ENCODE results near the gene BIRC5.
A peak's percentile ranks its signal among the peaks of the same experiment; 100 is the strongest.

BIRC5 gene

GRCh38 chr17:78184351-78184750, 29.7 kb upstream of the BIRC5 start:
- DNase-seq: no peak

- DNase-seq: no peak
These were observed 29.2 kb upstream of the BIRC5 start for GRCh38 chr17:78184868-78185267.

DNA sequence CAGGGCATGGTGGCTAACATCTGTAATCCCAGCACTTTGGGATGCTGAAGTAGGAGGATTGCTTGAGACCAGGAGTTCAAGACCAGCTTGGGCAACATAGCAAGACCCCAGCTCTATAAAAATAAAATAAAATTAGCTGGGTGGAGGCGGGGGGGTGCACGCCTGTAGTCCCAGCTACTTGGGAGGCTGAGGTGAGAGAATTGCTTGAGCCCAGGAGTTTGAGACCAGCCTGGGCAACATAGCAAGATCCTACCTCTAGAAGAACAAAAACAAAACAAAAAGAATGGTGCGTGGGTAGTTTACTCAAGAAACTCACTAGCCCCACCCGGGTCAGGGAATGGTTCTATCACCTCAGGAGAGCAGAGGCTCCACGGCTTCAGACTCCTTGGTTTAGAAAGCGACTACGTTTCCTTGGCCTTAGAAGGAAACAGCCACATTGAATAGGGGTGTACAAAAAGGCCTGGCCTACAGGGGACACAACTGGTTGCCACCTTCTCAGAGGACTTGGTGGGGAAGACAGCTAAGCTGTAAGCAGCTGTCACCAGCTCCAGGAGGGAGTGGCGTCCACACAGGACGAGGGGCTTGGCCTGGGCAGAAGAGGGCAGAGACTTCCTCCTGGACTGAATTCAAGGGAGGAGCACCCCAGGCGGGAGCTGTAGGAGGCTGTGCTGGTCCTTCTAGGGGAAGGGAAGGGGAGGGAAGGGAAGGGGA, 27.9 kb upstream of the BIRC5 start:
- no peak for DNase-seq

- DNase-seq: peak; percentile 83
These were observed 27.1 kb upstream of the BIRC5 start, which contains the start of the genes AFMID and TK1 for GRCh38 chr17:78186692-78187595. AFMID (plus strand) TSS chr17:78187362; CDS start chr17:78187371, 9 bp downstream. TK1 (minus strand) TSS chr17:78187052; CDS start chr17:78186994, 58 bp downstream.

DNA sequence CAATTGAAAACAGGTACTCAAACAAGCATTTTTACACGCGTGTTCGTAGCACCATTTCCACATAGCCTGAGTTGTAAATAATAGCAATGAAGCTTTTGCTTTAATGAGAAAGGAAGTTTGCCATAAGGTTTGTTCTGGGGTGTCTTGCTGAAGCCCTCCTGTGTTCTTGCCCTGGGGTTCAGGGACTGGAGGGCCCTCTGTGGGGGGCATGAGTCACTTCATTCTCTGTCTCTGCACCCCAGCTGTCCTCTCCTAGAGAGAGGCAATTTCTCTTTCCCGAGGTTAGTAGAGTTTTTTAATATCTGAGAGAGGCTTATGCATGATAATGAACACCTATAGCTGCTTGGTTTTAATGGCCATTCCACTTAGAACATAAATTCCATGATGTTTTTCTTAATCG, 17.3 kb upstream of the BIRC5 start:
- DNase-seq: no peak

DNA sequence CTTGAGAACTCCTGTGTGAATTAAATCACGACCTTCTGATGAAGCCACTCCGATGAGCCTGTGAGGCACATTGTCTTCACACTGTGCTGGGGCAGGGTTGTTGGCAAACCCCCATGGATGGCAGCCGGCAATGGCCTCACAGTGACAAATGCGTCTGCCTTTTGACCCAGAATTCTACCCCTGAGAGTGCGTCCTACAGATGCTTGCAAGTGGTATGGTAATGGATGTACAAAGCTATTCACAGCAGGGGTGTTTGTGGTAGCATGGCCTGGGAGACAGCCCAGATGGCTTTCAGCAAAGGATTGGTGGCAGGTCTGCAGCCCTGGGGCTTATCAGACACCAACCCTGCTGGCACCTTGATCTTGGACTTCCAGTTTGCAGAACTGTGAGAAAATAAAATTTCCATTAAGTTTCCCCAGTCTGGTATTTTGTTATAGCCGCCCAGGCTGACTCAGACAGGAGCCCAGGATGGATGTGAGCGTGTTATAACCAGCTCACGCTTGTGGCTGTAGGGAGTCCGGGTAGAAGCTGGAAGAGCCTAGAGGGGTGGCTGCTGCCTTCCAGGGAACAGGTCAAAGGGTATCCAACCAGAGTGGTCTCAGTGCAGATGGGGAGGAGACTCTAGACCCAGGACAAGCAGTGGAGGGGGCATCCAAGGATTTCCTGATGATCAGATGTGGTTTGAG, 16.8 kb upstream of the BIRC5 start:
- no peak for DNase-seq

GRCh38 chr17:78200451-78200850, 13.6 kb upstream of the BIRC5 start:
- DNase-seq: no peak

GRCh38 chr17:78202666-78203065, 11.4 kb upstream of the BIRC5 start:
- no peak for DNase-seq

DNA sequence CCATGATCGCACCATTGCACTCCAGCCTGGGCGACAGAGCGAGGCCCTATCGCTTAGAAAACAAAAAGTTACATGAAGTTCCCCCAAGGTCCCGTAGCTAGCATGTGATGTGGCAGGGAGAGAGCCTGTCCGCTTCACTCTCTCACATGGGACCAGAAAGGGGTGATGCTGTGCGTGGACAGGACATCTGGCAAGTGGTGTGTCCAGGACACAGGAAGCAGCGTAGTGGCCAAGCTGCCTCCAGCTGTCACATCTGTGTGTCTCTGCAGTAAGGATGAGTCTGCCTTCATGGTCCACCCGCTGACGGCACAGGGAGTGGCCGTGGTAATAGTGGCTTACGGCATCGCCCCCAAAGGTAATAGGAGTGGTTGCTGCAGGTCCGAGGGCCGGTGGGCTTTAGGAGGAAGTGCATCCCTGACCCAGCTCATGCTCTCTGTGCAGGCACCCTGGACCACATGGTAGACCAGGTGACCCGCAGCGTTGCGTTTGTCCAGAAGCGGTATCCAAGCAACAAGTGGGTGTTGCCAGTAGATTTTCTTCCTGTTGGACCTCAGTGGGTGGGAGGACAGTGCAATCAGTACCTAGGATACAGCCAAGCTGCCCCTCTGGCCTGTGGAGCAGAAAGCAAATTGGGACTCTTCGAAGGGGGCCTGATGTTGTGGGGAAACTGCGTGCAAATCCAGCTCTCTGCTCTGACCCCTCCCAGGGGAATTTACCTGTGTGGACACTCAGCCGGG, 9.5 kb upstream of the BIRC5 start:
- no peak for DNase-seq

- no peak for DNase-seq
These were observed 8.8 kb upstream of the BIRC5 start for GRCh38 chr17:78205124-78205775.

DNA sequence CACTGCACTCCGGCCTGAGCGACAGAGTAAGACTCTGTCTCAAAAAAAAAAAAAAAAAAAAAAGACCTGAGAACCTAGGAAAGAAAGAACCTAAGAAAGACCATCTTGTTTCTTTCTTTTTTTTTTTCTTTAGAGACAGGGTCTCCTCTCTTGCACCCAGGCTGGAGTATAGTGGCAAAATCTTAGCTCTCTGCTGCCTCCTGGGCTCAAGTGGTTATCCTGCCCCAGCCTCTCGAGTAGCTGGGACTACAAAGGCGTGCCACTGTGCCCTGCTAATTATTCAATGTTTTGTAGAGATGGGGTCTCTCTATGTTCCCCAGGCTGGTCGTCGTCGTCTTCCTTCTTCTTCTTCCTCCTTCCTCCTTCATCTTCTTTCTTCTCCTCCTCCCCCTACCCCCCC, 7.8 kb upstream of the BIRC5 start:
- no peak for DNase-seq

GRCh38 chr17:78208486-78208885, 5.6 kb upstream of the BIRC5 start:
- no peak for DNase-seq

GRCh38 chr17:78210111-78210510, 3.9 kb upstream of the BIRC5 start:
- DNase-seq: no peak

DNA sequence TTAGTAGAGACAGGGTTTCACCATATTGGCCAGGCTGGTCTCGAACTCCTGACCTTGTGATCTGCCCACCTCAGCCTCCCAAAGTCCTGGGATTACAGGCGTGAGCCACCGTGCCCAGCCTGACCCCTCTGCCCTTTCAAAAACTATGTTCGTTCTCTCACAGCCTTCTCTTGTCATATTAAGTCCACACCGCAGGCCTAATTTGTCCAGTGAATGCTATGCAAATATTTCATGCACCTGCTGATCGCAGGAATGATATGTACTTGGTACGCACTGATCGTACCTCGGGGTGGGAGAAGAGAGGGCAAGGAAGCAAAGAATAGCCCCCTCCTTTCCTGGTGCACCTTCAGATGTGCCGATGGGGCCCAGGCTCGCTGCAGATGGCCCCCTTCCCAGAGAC, 3.0 kb upstream of the BIRC5 start:
- no peak for DNase-seq

DNA sequence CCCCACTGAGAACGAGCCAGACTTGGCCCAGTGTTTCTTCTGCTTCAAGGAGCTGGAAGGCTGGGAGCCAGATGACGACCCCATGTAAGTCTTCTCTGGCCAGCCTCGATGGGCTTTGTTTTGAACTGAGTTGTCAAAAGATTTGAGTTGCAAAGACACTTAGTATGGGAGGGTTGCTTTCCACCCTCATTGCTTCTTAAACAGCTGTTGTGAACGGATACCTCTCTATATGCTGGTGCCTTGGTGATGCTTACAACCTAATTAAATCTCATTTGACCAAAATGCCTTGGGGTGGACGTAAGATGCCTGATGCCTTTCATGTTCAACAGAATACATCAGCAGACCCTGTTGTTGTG, 631 bp downstream of the BIRC5 start:
- no peak for DNase-seq

GRCh38 chr17:78219396-78220150, 5.5 kb downstream of the BIRC5 start:
- no peak for DNase-seq

GRCh38 chr17:78223061-78223460, 9.0 kb downstream of the BIRC5 start:
- no peak for DNase-seq

DNA sequence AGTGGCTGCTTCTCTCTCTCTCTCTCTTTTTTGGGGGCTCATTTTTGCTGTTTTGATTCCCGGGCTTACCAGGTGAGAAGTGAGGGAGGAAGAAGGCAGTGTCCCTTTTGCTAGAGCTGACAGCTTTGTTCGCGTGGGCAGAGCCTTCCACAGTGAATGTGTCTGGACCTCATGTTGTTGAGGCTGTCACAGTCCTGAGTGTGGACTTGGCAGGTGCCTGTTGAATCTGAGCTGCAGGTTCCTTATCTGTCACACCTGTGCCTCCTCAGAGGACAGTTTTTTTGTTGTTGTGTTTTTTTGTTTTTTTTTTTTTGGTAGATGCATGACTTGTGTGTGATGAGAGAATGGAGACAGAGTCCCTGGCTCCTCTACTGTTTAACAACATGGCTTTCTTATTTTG, 9.7 kb downstream of the BIRC5 start:
- no peak for DNase-seq

DNA sequence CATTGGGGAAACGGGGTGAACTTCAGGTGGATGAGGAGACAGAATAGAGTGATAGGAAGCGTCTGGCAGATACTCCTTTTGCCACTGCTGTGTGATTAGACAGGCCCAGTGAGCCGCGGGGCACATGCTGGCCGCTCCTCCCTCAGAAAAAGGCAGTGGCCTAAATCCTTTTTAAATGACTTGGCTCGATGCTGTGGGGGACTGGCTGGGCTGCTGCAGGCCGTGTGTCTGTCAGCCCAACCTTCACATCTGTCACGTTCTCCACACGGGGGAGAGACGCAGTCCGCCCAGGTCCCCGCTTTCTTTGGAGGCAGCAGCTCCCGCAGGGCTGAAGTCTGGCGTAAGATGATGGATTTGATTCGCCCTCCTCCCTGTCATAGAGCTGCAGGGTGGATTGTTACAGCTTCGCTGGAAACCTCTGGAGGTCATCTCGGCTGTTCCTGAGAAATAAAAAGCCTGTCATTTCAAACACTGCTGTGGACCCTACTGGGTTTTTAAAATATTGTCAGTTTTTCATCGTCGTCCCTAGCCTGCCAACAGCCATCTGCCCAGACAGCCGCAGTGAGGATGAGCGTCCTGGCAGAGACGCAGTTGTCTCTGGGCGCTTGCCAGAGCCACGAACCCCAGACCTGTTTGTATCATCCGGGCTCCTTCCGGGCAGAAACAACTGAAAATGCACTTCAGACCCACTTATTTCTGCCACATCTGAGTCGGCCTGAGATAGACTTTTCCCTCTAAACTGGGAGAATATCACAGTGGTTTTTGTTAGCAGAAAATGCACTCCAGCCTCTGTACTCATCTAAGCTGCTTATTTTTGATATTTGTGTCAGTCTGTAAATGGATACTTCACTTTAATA, 10.4 kb downstream of the BIRC5 start:
- DNase-seq: no peak

DNA sequence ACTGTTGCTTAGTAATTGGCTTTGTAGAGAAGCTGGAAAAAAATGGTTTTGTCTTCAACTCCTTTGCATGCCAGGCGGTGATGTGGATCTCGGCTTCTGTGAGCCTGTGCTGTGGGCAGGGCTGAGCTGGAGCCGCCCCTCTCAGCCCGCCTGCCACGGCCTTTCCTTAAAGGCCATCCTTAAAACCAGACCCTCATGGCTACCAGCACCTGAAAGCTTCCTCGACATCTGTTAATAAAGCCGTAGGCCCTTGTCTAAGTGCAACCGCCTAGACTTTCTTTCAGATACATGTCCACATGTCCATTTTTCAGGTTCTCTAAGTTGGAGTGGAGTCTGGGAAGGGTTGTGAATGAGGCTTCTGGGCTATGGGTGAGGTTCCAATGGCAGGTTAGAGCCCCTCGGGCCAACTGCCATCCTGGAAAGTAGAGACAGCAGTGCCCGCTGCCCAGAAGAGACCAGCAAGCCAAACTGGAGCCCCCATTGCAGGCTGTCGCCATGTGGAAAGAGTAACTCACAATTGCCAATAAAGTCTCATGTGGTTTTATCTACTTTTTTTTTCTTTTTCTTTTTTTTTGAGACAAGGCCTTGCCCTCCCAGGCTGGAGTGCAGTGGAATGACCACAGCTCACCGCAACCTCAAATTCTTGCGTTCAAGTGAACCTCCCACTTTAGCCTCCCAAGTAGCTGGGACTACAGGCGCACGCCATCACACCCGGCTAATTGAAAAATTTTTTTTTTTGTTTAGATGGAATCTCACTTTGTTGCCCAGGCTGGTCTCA, 11.2 kb downstream of the BIRC5 start:
- DNase-seq: no peak

Data from stimulated activated naive CD4-positive, alpha-beta T cell treated with Interleukin-2 at 50 U/mL for 16 hours (primary cell).